HepG2 (cell line): ENCODE results near the gene ZNF79. TPM values are rescaled to one million over a fixed set of nuclear protein-coding genes. Genes with fewer than 3 reads are reported as not detected.
A peak's percentile ranks its signal among the peaks of the same experiment; 100 is the strongest.

Experiments used
- ATF3 ChIP-seq: sonication (generic); formaldehyde crosslinking; IDR thresholded peaks from 2 replicates; pipeline ENCODE4 v1.4.0; 2020; ENCODE audit warnings: missing genetic modification reagents
- ESRRA ChIP-seq: sonication (generic); formaldehyde crosslinking; IDR thresholded peaks from 2 replicates; pipeline ENCODE4 v1.5.1; 2020; ENCODE audit warnings: mild to moderate bottlenecking, low read depth, missing genetic modification reagents
- MAF1 ChIP-seq: sonication (generic); formaldehyde crosslinking; IDR thresholded peaks from 2 replicates; pipeline ENCODE4 v1.5.0; 2020; ENCODE audit warnings: missing genetic modification reagents, borderline replicate concordance
- MNT ChIP-seq: fragments of 450-650 bp; IDR thresholded peaks from 2 replicates; pipeline ENCODE4 v1.6.1; 2016
- RAD51 ChIP-seq: fragments of 450-650 bp; IDR thresholded peaks from 2 replicates; pipeline ENCODE4 v1.6.1; 2016; ENCODE audit warnings: borderline replicate concordance
- SKI ChIP-seq: fragments of 450-650 bp; IDR thresholded peaks from one replicate; pipeline ENCODE4 v1.6.1; 2018; ENCODE audit warnings: mild to moderate bottlenecking; ENCODE audit not compliant: partially characterized antibody
- SMAD3 ChIP-seq: sonication (generic); formaldehyde crosslinking; IDR thresholded peaks from 2 replicates; pipeline ENCODE4 v1.4.0; 2020; ENCODE audit warnings: missing genetic modification reagents
- SNAPC2 ChIP-seq: sonication (generic); formaldehyde crosslinking; IDR thresholded peaks from 2 replicates; pipeline ENCODE4 v1.8.1; 2022; ENCODE audit warnings: mild to moderate bottlenecking, missing genetic modification reagents
- SRY ChIP-seq: sonication (generic); formaldehyde crosslinking; IDR thresholded peaks from 2 replicates; pipeline ENCODE4 v1.8.0; 2022; ENCODE audit warnings: mild to moderate bottlenecking, missing genetic modification reagents
- TAF1 ChIP-seq: sonication (generic); formaldehyde crosslinking; IDR thresholded peaks from 2 replicates; pipeline ENCODE4 v1.4.0; 2020; ENCODE audit warnings: missing genetic modification reagents
- ZBTB7A ChIP-seq: sonication (generic); formaldehyde crosslinking; IDR thresholded peaks from 2 replicates; pipeline ENCODE4 v1.8.0; 2022; ENCODE audit warnings: mild to moderate bottlenecking, missing genetic modification reagents
- ZHX1 ChIP-seq: sonication (generic); formaldehyde crosslinking; IDR thresholded peaks from 2 replicates; pipeline ENCODE4 v1.8.1; 2022; ENCODE audit warnings: low read depth, mild to moderate bottlenecking, missing genetic modification reagents
- ZNF17 ChIP-seq: sonication (generic); formaldehyde crosslinking; IDR thresholded peaks from 2 replicates; pipeline ENCODE4 v1.5.0; 2020; ENCODE audit warnings: mild to moderate bottlenecking, missing genetic modification reagents
- ZNF646 ChIP-seq: sonication (generic); formaldehyde crosslinking; IDR thresholded peaks from 2 replicates; pipeline ENCODE4 v1.9.0; 2021; ENCODE audit warnings: mild to moderate bottlenecking, missing genetic modification reagents
- ZNF784 ChIP-seq: sonication (generic); formaldehyde crosslinking; IDR thresholded peaks from 2 replicates; pipeline ENCODE4 v1.5.1; 2020; ENCODE audit warnings: missing genetic modification reagents, mild to moderate bottlenecking, borderline replicate concordance
- polyA plus RNA-seq, 8 experiments: library from polyadenylated mRNA; depleted of rRNA in 3 of 8; stranded (reverse) in 7 of 8; unstranded in 1 of 8; fragments of >200 nt; fragmentation: Illumina TruSeq in 4 of 8; extraction: Trizol in 4 of 8; gene quantifications; 2 replicates each; pipeline versions ENCODE4 v1.2.1 to v1.2.3, GENCODE V29; 2011 to 2016; ENCODE audit warnings: low read depth in 4 of 8, missing spikeins in 1 of 8, mixed read lengths in 1 of 8; ENCODE audit not compliant: insufficient read depth in 1 of 8
- total RNA-seq, 5 experiments: library from RNA; depleted of rRNA; stranded (reverse); fragments of >200 nt; fragmentation: Illumina TruSeq; extraction: Trizol; gene quantifications; 2 replicates each; pipeline ENCODE4 v1.2.3, GENCODE V29; 2016; ENCODE audit warnings: low read depth in 1 of 5

The ZNF79 gene
- total and polyA plus RNA-seq, 2 of the 13 experiments (the other 11 are each of a cell fraction or from before 2014, with no cell fraction given): 3.7 to 8.1 TPM

GRCh38 chr9:127396808-127397645, 27.2 kb upstream of the ZNF79 start, which contains the start of gene SLC2A8 (continued):
- no peak for TF ChIP-seq ZNF646 (CRISPR knock-in tag)
- no peak; the same call in 1 of the 2 replicates for TF ChIP-seq ZNF784
- TF ChIP-seq SNAPC2: no peak; the same call in 1 of the 2 replicates
- TF ChIP-seq SMAD3 (CRISPR knock-in tag): peak; percentile 2; the same call in 1 of the 2 replicates
- TF ChIP-seq ZNF17 (CRISPR knock-in tag): no peak
- no peak for TF ChIP-seq MAF1 (CRISPR knock-in tag)
- peak; percentile 15 for TF ChIP-seq SKI
- no peak for TF ChIP-seq ZBTB7A
- peak; percentile 70 for TF ChIP-seq ESRRA (CRISPR knock-in tag)
- TF ChIP-seq TAF1 (CRISPR knock-in tag): peak; percentile 93
- no peak; the same call in 1 of the 2 replicates for TF ChIP-seq MNT
- no peak for TF ChIP-seq SRY (CRISPR knock-in tag)
- no peak for TF ChIP-seq RAD51
- no peak for TF ChIP-seq ZHX1 (CRISPR knock-in tag)
- peak; percentile 45; the same call in 1 of the 2 replicates for TF ChIP-seq ATF3
